CD4-positive, CD25-positive, alpha-beta regulatory T cell (primary cell): ENCODE measurements around the gene TSPAN9. TPM values are rescaled to one million over a fixed set of nuclear protein-coding genes. Genes with fewer than 3 reads are reported as not detected.

ENCODE experiments used
- ATAC-seq, 2 donors: fragments of 150-1000 bp; cut with Tn5 transposase; one replicate each; pipeline ENCODE4 v1.10.0; 2021; ENCODE audit warnings: low read depth in 2 of 2, moderate number of reproducible peaks in 2 of 2, moderate library complexity in 1 of 2
- DNase-seq, 3 donors: peaks; one replicate each; pipeline versions ENCODE4 v3.0.0 to v3.0.0-alpha.2; 2012 to 2022; ENCODE audit warnings: mixed read lengths in 1 of 3
- H3K27ac ChIP-seq: one replicate; pipeline ENCODE4 v1.7.0; 2013; ENCODE audit warnings: mild to moderate bottlenecking, low read length; ENCODE audit not compliant: insufficient read depth, poor library complexity, severe bottlenecking
- H3K27me3 ChIP-seq: one replicate; pipeline ENCODE4 v1.7.0; 2013; ENCODE audit warnings: low read length; ENCODE audit not compliant: control insufficient read depth, insufficient read depth
- H3K36me3 ChIP-seq: one replicate; pipeline ENCODE4 v1.7.0; 2013; ENCODE audit warnings: mild to moderate bottlenecking, low read length, moderate library complexity; ENCODE audit not compliant: control insufficient read depth, insufficient read depth
- H3K4me1 ChIP-seq: 2 replicates; pipeline ENCODE4 v1.7.0; 2013; ENCODE audit warnings: mild to moderate bottlenecking, low read length; ENCODE audit not compliant: insufficient read depth, control insufficient read depth, poor library complexity, severe bottlenecking
- H3K4me3 ChIP-seq: one replicate; pipeline ENCODE4 v1.7.0; 2013; ENCODE audit warnings: low read depth, mild to moderate bottlenecking, low read length, moderate library complexity
- H3K9me3 ChIP-seq, 2 experiments: 1 replicate in 1 of 2; 2 replicates in 1 of 2; pipeline ENCODE4 v1.7.0; 2013; ENCODE audit warnings: low read length in 2 of 2, mild to moderate bottlenecking in 1 of 2, moderate library complexity in 1 of 2; ENCODE audit not compliant: control insufficient read depth in 2 of 2
- H3K27ac Mint-ChIP-seq, 3 donors: one replicate each; pipeline ENCODE4 v1.8.0; 2020 to 2022; ENCODE audit warnings: mild to moderate bottlenecking in 3 of 3, mixed read lengths in 3 of 3, moderate library complexity in 2 of 3
- H3K27me3 Mint-ChIP-seq: one replicate; pipeline ENCODE4 v1.8.0; 2022; ENCODE audit warnings: mild to moderate bottlenecking, mixed read lengths
- H3K36me3 Mint-ChIP-seq: one replicate; pipeline ENCODE4 v1.8.0; 2020; ENCODE audit warnings: mixed read lengths
- H3K4me1 Mint-ChIP-seq, 4 donors: one replicate each; pipeline ENCODE4 v1.8.0; 2020 to 2022; ENCODE audit warnings: mixed read lengths in 4 of 4, mild to moderate bottlenecking in 1 of 4
- H3K4me3 Mint-ChIP-seq, 4 donors: one replicate each; pipeline ENCODE4 v1.8.0; 2020 to 2022; ENCODE audit warnings: mild to moderate bottlenecking in 4 of 4, mixed read lengths in 4 of 4, moderate library complexity in 3 of 4
- H3K9me3 Mint-ChIP-seq, 7 donors: one replicate each; pipeline ENCODE4 v1.8.0; 2020 to 2022; ENCODE audit warnings: mixed read lengths in 7 of 7, mild to moderate bottlenecking in 3 of 7, moderate library complexity in 2 of 7
- polyA plus RNA-seq, 4 donors: library from polyadenylated mRNA; unstranded; fragments of 300-500 nt; fragmentation: Illumina TruSeq; gene quantifications; one replicate each; pipeline ENCODE4 v1.2.3, GENCODE V29; 2021
- total RNA-seq: library from RNA; stranded (reverse); gene quantifications from one replicate; pipeline ENCODE4 v1.2.3, GENCODE V29; 2022

The TSPAN9 gene
- total and polyA plus RNA-seq, 5 donors from 2014 or later = 0.09 to 1.2 (median 0.30) TPM; not detected in 1

DNA sequence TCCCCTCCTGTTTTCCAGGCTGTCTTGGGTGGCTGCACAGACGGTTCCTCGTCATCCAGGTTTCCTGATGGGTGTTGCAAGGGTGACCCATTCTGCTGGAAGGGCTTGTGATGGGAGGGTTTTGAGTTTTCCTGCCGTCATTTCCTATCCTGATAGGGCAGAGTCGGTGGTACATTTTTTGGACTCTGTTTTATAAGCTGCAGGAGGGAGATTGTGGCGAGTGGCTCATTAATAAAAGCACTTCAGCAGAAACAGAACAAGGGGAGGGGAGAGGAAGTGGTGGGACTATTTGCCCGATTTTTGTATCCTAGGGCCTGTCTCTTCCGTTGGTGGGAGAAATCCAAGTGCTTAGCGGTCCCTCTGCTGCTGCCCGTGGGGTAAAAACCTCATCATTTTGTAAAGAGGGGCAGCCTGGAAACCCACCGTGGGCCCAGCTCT lies 40.0 kb downstream of the TSPAN9 start:
- no peaks in the 10 kb centered on the region for H3K9me3 ChIP-seq
- H3K4me3 ChIP-seq = no peak overlapping the region
- Mint-ChIP-seq H3K27ac (no peak overlapping the region), H3K9me3 (no peaks in the 10 kb centered on the region), H3K27me3 (peaks cover 6% of the 10 kb centered on the region), H3K4me1 (peaks cover 0 to 8% (median 2%) of the 10 kb centered on the region in 4 donors), H3K36me3 (no peaks in the 10 kb centered on the region), H3K4me3 (no peak overlapping the region)
- no peaks in the 10 kb centered on the region for H3K4me1 ChIP-seq
- DNase-seq (no peak), ATAC-seq (no peak)
- no peaks in the 10 kb centered on the region for H3K36me3 ChIP-seq
- no peak overlapping the region for H3K27ac ChIP-seq
- no peaks in the 10 kb centered on the region for H3K27me3 ChIP-seq

DNA sequence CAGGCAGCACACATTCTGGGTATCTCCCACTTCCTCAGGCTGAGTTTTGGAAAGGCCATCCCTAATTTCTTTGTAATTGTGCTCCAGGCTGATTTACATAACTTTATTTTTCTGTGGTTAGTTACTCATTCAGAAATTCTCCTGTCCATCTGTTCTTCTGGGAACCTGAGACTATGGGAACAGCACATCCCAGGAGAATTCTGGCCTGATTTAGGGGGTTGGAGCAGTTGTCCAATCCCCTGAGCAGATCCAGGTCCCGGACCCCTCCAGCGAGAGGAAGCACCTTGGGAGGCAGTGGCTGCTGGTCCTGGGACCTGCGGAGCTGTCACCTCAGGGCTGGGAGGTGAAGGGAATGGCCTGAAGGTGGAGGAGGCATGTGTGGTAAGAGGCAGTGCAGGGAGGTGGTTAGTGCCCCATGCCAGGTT lies 40.4 kb downstream of the TSPAN9 start:
- H3K27me3 ChIP-seq = no peaks in the 10 kb centered on the region
- peaks cover 6% of the 10 kb centered on the region for H3K27me3 Mint-ChIP-seq

DNA sequence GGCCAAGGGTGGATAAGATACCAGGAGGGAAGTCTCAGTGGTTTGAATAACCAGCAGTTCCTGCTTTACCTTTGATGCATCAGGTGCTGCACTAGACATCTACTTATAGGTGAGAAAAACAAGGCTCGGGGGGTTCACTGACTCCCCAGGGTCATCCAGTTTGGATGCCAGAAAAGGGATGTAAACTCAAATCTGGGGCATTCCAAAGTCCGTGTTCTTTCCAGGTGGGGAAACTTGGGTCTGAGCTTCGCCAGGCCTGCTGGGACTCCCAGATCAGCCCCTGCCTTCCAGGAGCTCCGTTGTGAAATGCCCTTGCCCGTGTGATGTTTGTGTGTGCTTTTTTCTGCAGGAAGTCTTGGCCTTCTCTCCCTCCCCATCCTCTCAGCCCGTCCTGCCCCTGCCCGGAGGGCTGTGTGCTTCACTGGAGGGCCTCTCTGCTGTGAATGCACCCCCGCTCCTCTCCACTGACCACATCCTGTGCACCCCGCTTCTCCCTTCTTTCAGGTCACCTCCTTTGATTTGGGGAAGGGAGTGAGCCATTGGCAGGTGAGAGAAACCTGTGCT lies 42.1 kb downstream of the TSPAN9 start:
- Histone ChIP-seq H3K9me3 (no peaks in the 10 kb centered on the region), H3K27ac (no peak overlapping the region), H3K4me3 (no peak overlapping the region), H3K36me3 (no peaks in the 10 kb centered on the region), H3K4me1 (no peaks in the 10 kb centered on the region), H3K27me3 (no peaks in the 10 kb centered on the region)
- no peak overlapping the region for H3K27ac Mint-ChIP-seq
- peak in 1 of 3 donors; percentile 14 for DNase-seq
- peaks cover 6% of the 10 kb centered on the region for H3K27me3 Mint-ChIP-seq
- no peaks in the 10 kb centered on the region for H3K36me3 Mint-ChIP-seq
- H3K4me3 Mint-ChIP-seq = no peak overlapping the region
- H3K9me3 Mint-ChIP-seq = no peaks in the 10 kb centered on the region
- peaks cover 0 to 8% (median 2%) of the 10 kb centered on the region in 4 donors for H3K4me1 Mint-ChIP-seq
- ATAC-seq = no peak

More for the DNA sequence above, 40.4 kb downstream of the TSPAN9 start:
- H3K36me3 ChIP-seq = no peaks in the 10 kb centered on the region
- no peaks in the 10 kb centered on the region for H3K4me1 ChIP-seq
- H3K9me3 ChIP-seq = no peaks in the 10 kb centered on the region
- Mint-ChIP-seq H3K27ac (no peak overlapping the region), H3K9me3 (no peaks in the 10 kb centered on the region), H3K4me3 (no peak overlapping the region), H3K4me1 (peaks cover 0 to 8% (median 2%) of the 10 kb centered on the region in 4 donors), H3K36me3 (no peaks in the 10 kb centered on the region)
- H3K4me3 ChIP-seq = no peak overlapping the region
- DNase-seq (no peak), ATAC-seq (no peak)
- no peak overlapping the region for H3K27ac ChIP-seq

DNA sequence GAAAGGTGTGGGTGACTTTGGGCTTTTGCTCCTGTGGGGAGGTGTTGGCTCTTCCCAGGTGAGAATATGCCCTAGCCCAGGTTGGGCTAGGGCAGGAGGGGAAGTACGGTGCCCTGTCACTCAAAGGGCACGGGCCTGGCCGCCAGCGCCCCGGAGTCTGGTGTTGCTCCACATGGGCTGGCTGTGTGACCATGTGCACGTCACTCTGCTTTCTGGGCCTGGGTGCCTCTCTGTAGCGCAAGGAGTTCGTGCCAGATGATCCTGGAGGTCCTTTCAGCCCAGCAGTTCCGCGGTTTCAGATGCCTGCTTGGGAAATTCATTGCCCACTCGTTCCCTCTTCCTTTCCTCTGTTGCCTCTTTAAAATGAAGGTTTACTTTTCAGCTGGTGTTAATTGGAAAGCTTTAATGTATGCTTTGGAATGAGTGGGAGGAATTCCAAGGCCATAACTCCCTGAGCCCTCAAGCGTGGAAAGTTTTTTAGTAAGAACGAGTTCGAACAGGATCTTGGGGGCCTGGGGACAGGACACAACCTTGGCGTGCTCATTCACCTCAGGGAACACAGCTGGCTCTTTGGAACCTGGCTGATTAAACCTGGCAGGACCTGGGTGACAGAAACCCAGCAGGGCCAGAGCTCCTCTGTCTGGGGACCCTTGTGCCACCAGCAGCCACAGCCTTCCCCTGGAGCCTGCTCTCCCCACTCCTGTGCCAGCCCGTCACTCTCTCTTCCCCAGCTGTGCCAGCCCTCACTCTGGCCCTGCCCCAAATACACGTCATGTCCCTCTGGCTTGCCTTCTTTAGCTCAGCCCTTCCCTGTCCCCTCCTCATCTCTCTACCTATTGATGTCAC lies 42.8 kb downstream of the TSPAN9 start:
- H3K36me3 Mint-ChIP-seq = no peaks in the 10 kb centered on the region
- Histone ChIP-seq H3K36me3 (no peaks in the 10 kb centered on the region), H3K27ac (no peak overlapping the region), H3K4me3 (no peak overlapping the region), H3K4me1 (no peaks in the 10 kb centered on the region), H3K9me3 (no peaks in the 10 kb centered on the region), H3K27me3 (no peaks in the 10 kb centered on the region)
- H3K4me1 Mint-ChIP-seq = peaks cover 0 to 8% (median 2%) of the 10 kb centered on the region in 4 donors
- H3K27ac Mint-ChIP-seq = no peak overlapping the region
- peaks cover 6% of the 10 kb centered on the region for H3K27me3 Mint-ChIP-seq
- ATAC-seq (no peak), DNase-seq (no peak)
- no peaks in the 10 kb centered on the region for H3K9me3 Mint-ChIP-seq
- H3K4me3 Mint-ChIP-seq = no peak overlapping the region

DNA sequence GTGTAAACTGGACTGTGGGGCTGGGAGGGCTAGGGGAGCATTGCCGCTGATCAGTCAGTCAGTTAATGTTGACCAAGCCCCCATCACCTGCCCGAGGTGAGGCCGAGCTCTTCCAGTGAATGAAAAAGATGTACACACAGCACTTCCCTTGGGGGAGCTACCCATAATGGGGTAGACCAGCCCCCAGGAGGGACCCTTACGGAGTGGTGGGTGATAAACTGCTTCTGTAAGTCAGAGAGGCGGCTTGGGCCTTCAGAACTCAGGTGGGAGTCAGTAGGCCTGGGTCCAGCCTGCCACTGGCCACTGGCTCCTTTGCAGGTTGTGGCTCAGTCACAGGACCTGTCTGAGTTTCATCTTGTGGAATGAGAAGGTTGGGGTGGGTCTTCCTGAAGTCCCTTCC lies 43.5 kb downstream of the TSPAN9 start:
- no peak for ATAC-seq
- Histone ChIP-seq H3K27ac (no peak overlapping the region), H3K27me3 (no peaks in the 10 kb centered on the region), H3K4me1 (no peaks in the 10 kb centered on the region), H3K9me3 (no peaks in the 10 kb centered on the region), H3K36me3 (no peaks in the 10 kb centered on the region), H3K4me3 (no peak overlapping the region)
- no peak for DNase-seq
- peaks cover 0 to 2% (median 0%) of the 10 kb centered on the region in 7 donors for H3K9me3 Mint-ChIP-seq
- H3K27ac Mint-ChIP-seq = peak overlapping the region in 1 of 3 donors; percentile 18
- H3K4me3 Mint-ChIP-seq = no peak overlapping the region
- peaks cover 5% of the 10 kb centered on the region for H3K27me3 Mint-ChIP-seq
- H3K4me1 Mint-ChIP-seq = peaks cover 0 to 8% (median 2%) of the 10 kb centered on the region in 4 donors
- no peaks in the 10 kb centered on the region for H3K36me3 Mint-ChIP-seq

DNA sequence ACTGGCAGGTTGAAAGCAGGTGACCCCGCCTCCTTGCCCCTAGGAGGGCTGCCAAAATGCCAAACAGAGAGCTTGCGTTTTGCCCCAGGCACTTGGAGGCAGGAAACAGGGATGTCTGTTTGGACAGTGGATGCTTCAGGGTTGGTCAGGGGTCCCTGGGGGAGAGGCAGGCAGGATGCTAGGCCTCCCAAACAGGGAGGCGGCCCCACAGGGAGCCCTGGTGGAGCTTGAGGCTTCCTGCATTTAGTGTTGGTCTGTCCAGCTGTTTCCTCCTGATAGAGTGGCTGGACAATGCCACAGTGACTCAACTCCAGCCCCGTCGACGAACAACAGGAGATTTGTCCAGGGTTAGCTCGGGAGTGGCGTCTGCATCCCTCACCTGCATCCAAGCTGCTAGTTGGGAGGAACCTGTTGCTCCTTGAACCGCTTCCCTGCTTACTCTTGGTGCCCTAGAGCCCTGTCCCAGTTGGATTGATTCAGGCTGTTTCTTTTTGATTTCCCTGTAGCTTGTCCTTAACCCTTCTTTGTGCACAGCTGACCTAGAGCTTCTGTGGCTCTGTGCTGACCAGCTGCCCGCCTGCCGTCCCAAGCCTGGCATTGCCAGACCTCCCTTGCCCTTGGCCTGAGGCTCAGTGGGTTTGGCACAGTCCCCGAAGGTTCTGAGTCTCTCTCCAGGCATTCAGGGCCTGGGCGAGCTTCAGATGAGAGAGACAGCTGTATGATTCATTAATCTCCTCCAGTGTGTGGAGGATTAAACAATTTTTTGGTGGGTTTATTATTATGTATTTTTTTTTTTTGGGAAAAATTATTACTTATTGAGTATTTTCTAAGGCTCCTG lies 45.9 kb downstream of the TSPAN9 start:
- Mint-ChIP-seq H3K36me3 (no peaks in the 10 kb centered on the region), H3K27ac (no peak overlapping the region), H3K4me3 (no peak overlapping the region), H3K9me3 (peaks cover 0 to 2% (median 0%) of the 10 kb centered on the region in 7 donors), H3K27me3 (no peaks in the 10 kb centered on the region), H3K4me1 (peaks cover 0 to 8% (median 2%) of the 10 kb centered on the region in 4 donors)
- no peak overlapping the region for H3K4me3 ChIP-seq
- ATAC-seq (no peak), DNase-seq (no peak)
- H3K27me3 ChIP-seq = no peaks in the 10 kb centered on the region
- no peak overlapping the region for H3K27ac ChIP-seq
- H3K4me1 ChIP-seq = no peaks in the 10 kb centered on the region
- H3K36me3 ChIP-seq = no peaks in the 10 kb centered on the region
- H3K9me3 ChIP-seq = no peaks in the 10 kb centered on the region

DNA sequence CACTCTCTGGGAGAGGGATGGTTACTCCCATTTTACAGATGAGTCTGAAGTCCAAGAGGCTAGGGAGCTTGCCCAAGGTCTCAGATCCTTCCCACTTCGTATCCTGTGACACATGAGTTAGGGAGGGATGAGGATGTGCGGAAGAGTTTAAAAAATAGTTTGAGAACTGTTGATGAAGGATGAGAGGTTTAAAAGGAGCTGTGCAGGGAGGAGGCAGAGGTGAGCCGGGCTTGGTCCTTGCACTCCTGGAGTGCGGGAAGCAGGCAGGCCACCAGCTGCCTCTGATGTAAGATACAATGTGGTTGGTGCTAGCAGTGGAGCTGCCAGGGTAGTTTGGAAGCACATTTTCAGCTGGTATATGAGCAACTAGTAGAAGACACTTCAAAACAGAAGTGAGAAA lies 46.5 kb downstream of the TSPAN9 start:
- H3K4me1 ChIP-seq = no peaks in the 10 kb centered on the region
- H3K9me3 ChIP-seq = no peaks in the 10 kb centered on the region
- peaks cover 1% of the 10 kb centered on the region for H3K27me3 ChIP-seq
- Mint-ChIP-seq H3K27me3 (no peaks in the 10 kb centered on the region), H3K9me3 (peaks cover 0 to 4% (median 0%) of the 10 kb centered on the region in 7 donors), H3K36me3 (no peaks in the 10 kb centered on the region), H3K4me1 (peaks cover 0 to 7% (median 2%) of the 10 kb centered on the region in 4 donors), H3K4me3 (no peak overlapping the region), H3K27ac (no peak overlapping the region)
- H3K27ac ChIP-seq = no peak overlapping the region
- no peak overlapping the region for H3K4me3 ChIP-seq
- DNase-seq (no peak), ATAC-seq (no peak)
- H3K36me3 ChIP-seq = no peaks in the 10 kb centered on the region
